Measurements from ENCODE around the gene POU3F3.

POU3F3 gene

GRCh38 chr2:104862058-104862941 is 8.4 kb downstream of the POU3F3 start:
- no peaks in the 10 kb centered on the region for H3K9me2 ChIP-seq (replicated peaks; ENCODE audit: low read depth, low read length)
- no peaks in the 10 kb centered on the region for H3K9me3 ChIP-seq (ENCODE audit: insufficient read depth, low read depth, low read length)
- H3K27me3 ChIP-seq (ENCODE audit: insufficient read depth, low read length, poor library complexity, severe bottlenecking) = no peaks in the 10 kb centered on the region
- no peak overlapping the region for H3K4me2 ChIP-seq (ENCODE audit: low read depth, low read length, poor library complexity, severe bottlenecking)
- no peaks in the 10 kb centered on the region for H3K36me3 ChIP-seq (ENCODE audit: insufficient read depth, low read length)
- H3K4me3 ChIP-seq (ENCODE audit: low read length, poor library complexity, severe bottlenecking) = no peak overlapping the region
- H3K4me1 ChIP-seq (ENCODE audit: insufficient read depth, low read length, poor library complexity, severe bottlenecking) = no peaks in the 10 kb centered on the region
- no peak overlapping the region for H3K9ac ChIP-seq (ENCODE audit: low read depth, low read length, poor library complexity, severe bottlenecking)
- H4K20me1 ChIP-seq (ENCODE audit: insufficient read depth, low read length, poor library complexity, severe bottlenecking) = no peaks in the 10 kb centered on the region
- no peaks in the 10 kb centered on the region for H3F3A ChIP-seq (ENCODE audit: low read depth)
- H2AFZ ChIP-seq (ENCODE audit: low read length) = no peak overlapping the region
- TF ChIP-seq CTCF (conservative IDR thresholded peaks at IDR 0.05; ENCODE audit: low read length) (no peak), EZH2phosphoT487 (IDR thresholded peaks at IDR 0.05; ENCODE audit: borderline replicate concordance) (no peak)
- H3K79me2 ChIP-seq (ENCODE audit: insufficient read depth, low read length) = no peaks in the 10 kb centered on the region

- no peaks in the 10 kb centered on the region for H4K20me1 ChIP-seq (ENCODE audit: insufficient read depth, low read length, poor library complexity, severe bottlenecking)
- no peak overlapping the region for H3K4me3 ChIP-seq (ENCODE audit: low read length, poor library complexity, severe bottlenecking)
- TF ChIP-seq EZH2phosphoT487 (IDR thresholded peaks at IDR 0.05; ENCODE audit: borderline replicate concordance) = no peak
- TF ChIP-seq CTCF (conservative IDR thresholded peaks at IDR 0.05; ENCODE audit: low read length) = no peak
- H3K9me3 ChIP-seq (ENCODE audit: insufficient read depth, low read depth, low read length) = no peaks in the 10 kb centered on the region
- no peaks in the 10 kb centered on the region for H3K36me3 ChIP-seq (ENCODE audit: insufficient read depth, low read length)
- H3F3A ChIP-seq (ENCODE audit: low read depth) = no peaks in the 10 kb centered on the region
- no peak overlapping the region for H3K4me2 ChIP-seq (ENCODE audit: low read depth, low read length, poor library complexity, severe bottlenecking)
- no peaks in the 10 kb centered on the region for H3K27me3 ChIP-seq (ENCODE audit: insufficient read depth, low read length, poor library complexity, severe bottlenecking)
- H3K79me2 ChIP-seq (ENCODE audit: insufficient read depth, low read length) = no peaks in the 10 kb centered on the region
- no peak overlapping the region for H2AFZ ChIP-seq (ENCODE audit: low read length)
- H3K9me2 ChIP-seq (replicated peaks; ENCODE audit: low read depth, low read length) = no peaks in the 10 kb centered on the region
- H3K4me1 ChIP-seq (ENCODE audit: insufficient read depth, low read length, poor library complexity, severe bottlenecking) = no peaks in the 10 kb centered on the region
- no peak overlapping the region for H3K9ac ChIP-seq (ENCODE audit: low read depth, low read length, poor library complexity, severe bottlenecking)
Measured at GRCh38 chr2:104863146-104863467, 9.2 kb downstream of the POU3F3 start.

GRCh38 chr2:104863468-104864279 is 9.8 kb downstream of the POU3F3 start:
- TF ChIP-seq CTCF (conservative IDR thresholded peaks at IDR 0.05; ENCODE audit: low read length) (no peak), EZH2phosphoT487 (IDR thresholded peaks at IDR 0.05; ENCODE audit: borderline replicate concordance) (no peak)
- H4K20me1 ChIP-seq (ENCODE audit: insufficient read depth, low read length, poor library complexity, severe bottlenecking) = no peaks in the 10 kb centered on the region
- H3K9me3 ChIP-seq (ENCODE audit: insufficient read depth, low read depth, low read length) = no peaks in the 10 kb centered on the region
- no peak overlapping the region for H3K4me3 ChIP-seq (ENCODE audit: low read length, poor library complexity, severe bottlenecking)
- H3F3A ChIP-seq (ENCODE audit: low read depth) = no peaks in the 10 kb centered on the region
- no peak overlapping the region for H3K9ac ChIP-seq (ENCODE audit: low read depth, low read length, poor library complexity, severe bottlenecking)
- H3K36me3 ChIP-seq (ENCODE audit: insufficient read depth, low read length) = no peaks in the 10 kb centered on the region
- no peaks in the 10 kb centered on the region for H3K4me1 ChIP-seq (ENCODE audit: insufficient read depth, low read length, poor library complexity, severe bottlenecking)
- H2AFZ ChIP-seq (ENCODE audit: low read length) = no peak overlapping the region
- H3K9me2 ChIP-seq (replicated peaks; ENCODE audit: low read depth, low read length) = no peaks in the 10 kb centered on the region
- H3K4me2 ChIP-seq (ENCODE audit: low read depth, low read length, poor library complexity, severe bottlenecking) = no peak overlapping the region
- H3K79me2 ChIP-seq (ENCODE audit: insufficient read depth, low read length) = no peaks in the 10 kb centered on the region
- no peaks in the 10 kb centered on the region for H3K27me3 ChIP-seq (ENCODE audit: insufficient read depth, low read length, poor library complexity, severe bottlenecking)
